ENCODE measurements around the gene FAM222A.

DNA sequence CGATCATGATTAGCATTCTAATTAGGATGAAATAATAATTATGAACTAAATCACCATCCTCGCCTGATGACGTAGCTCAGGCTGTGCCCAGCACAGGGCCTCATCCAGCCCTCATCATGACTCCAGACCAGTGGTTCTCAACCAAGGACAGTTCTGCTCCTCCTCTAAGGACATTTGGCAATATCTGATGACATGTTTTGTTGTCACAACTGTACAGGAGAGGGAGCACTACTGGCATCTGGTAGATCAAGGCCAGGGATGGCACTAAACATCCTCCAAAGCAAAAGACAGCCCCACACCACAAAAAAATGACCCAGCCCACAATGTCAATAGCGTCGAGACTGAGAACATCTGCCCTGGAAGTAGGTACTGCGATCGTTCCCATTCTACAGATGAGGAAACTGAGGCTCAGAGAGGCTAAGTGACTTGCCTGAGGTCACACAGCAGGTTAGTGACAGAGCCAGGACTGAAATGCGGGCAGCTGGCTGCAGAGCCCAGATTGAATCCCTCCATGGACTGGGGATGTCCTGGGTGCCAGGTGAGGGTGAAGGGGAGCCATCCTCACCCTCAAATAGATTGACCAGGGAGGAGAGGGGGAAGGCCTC lies 104.1 kb downstream of the FAM222A start:
- TF ChIP-seq ESRRG (CRISPR knock-in tag; IDR thresholded peaks at IDR 0.05) (no peak), ZFP3 (CRISPR knock-in tag; IDR thresholded peaks at IDR 0.05) (no peak), TOX (CRISPR knock-in tag; IDR thresholded peaks at IDR 0.05; ENCODE audit: borderline replicate concordance) (no peak), PPARA (CRISPR knock-in tag; IDR thresholded peaks at IDR 0.05; ENCODE audit: borderline replicate concordance) (no peak), RARB (CRISPR knock-in tag; IDR thresholded peaks at IDR 0.05) (no peak), BACH2 (CRISPR knock-in tag; IDR thresholded peaks at IDR 0.05; ENCODE audit: borderline replicate concordance) (no peak), ZFP30 (CRISPR knock-in tag; IDR thresholded peaks at IDR 0.05) (no peak), ZNF70 (CRISPR knock-in tag; IDR thresholded peaks at IDR 0.05) (no peak), ZC3H10 (CRISPR knock-in tag; IDR thresholded peaks at IDR 0.05) (no peak), ZNF8 (CRISPR knock-in tag; IDR thresholded peaks at IDR 0.05) (no peak), TCF4 (CRISPR knock-in tag; IDR thresholded peaks at IDR 0.05; ENCODE audit: borderline replicate concordance) (no peak)
- TF ChIP-seq, protein P1, sequence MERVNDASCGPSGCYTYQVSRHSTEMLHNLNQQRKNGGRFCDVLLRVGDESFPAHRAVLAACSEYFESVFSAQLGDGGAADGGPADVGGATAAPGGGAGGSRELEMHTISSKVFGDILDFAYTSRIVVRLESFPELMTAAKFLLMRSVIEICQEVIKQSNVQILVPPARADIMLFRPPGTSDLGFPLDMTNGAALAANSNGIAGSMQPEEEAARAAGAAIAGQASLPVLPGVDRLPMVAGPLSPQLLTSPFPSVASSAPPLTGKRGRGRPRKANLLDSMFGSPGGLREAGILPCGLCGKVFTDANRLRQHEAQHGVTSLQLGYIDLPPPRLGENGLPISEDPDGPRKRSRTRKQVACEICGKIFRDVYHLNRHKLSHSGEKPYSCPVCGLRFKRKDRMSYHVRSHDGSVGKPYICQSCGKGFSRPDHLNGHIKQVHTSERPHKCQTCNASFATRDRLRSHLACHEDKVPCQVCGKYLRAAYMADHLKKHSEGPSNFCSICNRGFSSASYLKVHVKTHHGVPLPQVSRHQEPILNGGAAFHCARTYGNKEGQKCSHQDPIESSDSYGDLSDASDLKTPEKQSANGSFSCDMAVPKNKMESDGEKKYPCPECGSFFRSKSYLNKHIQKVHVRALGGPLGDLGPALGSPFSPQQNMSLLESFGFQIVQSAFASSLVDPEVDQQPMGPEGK (CRISPR knock-in tag; IDR thresholded peaks at IDR 0.05; ENCODE audit: borderline replicate concordance), result no peak
- TF ChIP-seq, protein P2, sequence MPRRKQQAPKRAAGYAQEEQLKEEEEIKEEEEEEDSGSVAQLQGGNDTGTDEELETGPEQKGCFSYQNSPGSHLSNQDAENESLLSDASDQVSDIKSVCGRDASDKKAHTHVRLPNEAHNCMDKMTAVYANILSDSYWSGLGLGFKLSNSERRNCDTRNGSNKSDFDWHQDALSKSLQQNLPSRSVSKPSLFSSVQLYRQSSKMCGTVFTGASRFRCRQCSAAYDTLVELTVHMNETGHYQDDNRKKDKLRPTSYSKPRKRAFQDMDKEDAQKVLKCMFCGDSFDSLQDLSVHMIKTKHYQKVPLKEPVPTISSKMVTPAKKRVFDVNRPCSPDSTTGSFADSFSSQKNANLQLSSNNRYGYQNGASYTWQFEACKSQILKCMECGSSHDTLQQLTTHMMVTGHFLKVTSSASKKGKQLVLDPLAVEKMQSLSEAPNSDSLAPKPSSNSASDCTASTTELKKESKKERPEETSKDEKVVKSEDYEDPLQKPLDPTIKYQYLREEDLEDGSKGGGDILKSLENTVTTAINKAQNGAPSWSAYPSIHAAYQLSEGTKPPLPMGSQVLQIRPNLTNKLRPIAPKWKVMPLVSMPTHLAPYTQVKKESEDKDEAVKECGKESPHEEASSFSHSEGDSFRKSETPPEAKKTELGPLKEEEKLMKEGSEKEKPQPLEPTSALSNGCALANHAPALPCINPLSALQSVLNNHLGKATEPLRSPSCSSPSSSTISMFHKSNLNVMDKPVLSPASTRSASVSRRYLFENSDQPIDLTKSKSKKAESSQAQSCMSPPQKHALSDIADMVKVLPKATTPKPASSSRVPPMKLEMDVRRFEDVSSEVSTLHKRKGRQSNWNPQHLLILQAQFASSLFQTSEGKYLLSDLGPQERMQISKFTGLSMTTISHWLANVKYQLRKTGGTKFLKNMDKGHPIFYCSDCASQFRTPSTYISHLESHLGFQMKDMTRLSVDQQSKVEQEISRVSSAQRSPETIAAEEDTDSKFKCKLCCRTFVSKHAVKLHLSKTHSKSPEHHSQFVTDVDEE (CRISPR knock-in tag; IDR thresholded peaks at IDR 0.05), result no peak

Data from SK-N-SH treated with all-trans-retinoic acid at 6 μM for 48 hours (cell line).